GM18873 (cell line): ENCODE measurements around the gene GLT8D1.
A peak's percentile ranks its signal among the peaks of the same experiment; 100 is the strongest.
"Not testable (repeated sequence)": the region's sequence is repeated elsewhere in the genome, so short reads cannot be mapped to it uniquely, and the experiment has no call there.

ENCODE experiments used
- ATAC-seq: cut with Tn5 transposase; IDR thresholded peaks from one replicate; pipeline ENCODE4 v1.9.1; 2021; ENCODE audit warnings: mild to moderate bottlenecking, moderate library complexity, moderate number of reproducible peaks; ENCODE audit not compliant: unreplicated experiment, low FRiP score

Gene GLT8D1

DNA sequence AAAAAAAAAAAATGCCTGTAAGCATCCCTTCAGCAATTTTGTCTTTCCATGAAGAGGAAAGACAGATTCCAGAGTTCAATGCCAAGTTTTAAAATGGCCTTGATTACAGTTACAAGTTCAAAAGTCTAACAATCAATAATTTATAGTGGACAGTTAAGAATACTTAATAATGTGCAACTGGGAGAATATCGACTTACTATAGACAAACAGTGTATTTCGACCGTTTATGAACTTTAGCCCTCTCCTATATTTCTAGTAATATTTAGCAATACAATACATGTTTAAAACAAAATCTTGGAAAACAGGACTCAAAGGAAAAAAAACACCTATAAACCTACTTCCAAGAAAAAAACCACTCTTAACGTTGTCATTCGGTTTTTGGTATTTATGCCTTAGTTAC, 21.4 kb downstream of the GLT8D1 start:
- ATAC-seq: no peak

- no peak for ATAC-seq
These were observed 22.0 kb downstream of the GLT8D1 start for GRCh38 chr3:52683611-52684010.

DNA sequence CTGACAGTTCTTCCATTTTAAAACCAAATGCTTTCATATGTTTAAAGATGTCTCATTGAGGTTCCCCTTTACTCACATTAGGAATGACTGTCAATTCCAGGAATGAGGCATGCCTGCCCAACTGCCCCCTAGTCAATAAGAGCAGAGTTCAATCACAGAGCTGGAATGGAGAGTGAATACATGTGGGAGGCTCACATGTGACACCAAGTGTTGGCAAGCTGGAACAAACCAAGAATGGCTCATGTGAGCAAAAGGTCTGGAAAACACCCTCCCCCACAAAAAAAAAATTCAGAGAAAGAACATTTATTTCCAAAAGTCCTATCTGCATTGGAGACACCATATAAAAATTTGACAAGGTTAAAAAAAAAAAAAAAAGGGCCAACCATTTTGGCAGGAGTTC, 23.6 kb downstream of the GLT8D1 start:
- no peak for ATAC-seq

- no peak for ATAC-seq
These were observed 24.0 kb downstream of the GLT8D1 start for GRCh38 chr3:52681596-52681995.

DNA sequence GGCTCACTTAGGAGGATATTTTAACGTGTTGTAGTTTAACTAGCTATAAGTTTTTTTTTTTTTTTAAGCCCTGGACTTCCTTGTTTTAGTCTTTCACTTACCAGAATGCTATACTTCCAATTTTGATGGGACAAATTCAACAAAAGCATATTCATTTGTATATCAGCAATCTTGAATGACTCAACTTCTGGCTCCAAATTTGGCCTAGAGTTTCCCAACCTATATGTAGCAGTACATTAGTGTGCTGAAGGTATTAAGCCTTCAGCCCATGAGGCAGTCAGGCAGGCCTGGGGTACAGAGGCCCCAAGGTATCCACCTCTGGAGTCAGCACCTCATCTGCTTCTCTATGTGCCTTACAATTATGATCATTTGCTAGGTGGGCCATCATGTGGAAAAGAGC, 25.8 kb downstream of the GLT8D1 start:
- ATAC-seq: no peak

GRCh38 chr3:52679199-52679538, 26.4 kb downstream of the GLT8D1 start:
- ATAC-seq: no peak

GRCh38 chr3:52678265-52679198, 27.1 kb downstream of the GLT8D1 start:
- ATAC-seq: no peak

GRCh38 chr3:52676201-52676600, 29.4 kb downstream of the GLT8D1 start:
- not testable (repeated sequence) for ATAC-seq

DNA sequence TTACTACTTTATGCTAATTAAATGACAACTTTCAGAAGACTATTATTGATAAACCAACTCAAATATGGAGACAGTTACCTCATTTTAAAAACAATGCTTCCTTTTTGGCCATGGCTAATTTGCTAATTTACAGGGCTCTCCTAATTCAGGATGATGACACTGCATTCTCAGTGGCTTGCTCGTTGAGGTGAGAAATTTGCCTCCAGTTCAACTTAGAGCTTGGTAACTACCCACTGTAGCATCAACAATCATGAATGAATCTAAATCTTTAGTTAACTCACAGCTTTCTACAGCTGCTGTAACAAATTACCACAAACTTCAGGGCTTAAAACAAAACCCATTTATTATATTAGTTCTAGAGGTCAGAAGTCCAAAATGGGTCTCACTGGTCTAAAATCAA, 33.9 kb downstream of the GLT8D1 start:
- no peak for ATAC-seq

- peak; percentile 67 for ATAC-seq
These were observed 34.7 kb downstream of the GLT8D1 start for GRCh38 chr3:52670621-52671521.

DNA sequence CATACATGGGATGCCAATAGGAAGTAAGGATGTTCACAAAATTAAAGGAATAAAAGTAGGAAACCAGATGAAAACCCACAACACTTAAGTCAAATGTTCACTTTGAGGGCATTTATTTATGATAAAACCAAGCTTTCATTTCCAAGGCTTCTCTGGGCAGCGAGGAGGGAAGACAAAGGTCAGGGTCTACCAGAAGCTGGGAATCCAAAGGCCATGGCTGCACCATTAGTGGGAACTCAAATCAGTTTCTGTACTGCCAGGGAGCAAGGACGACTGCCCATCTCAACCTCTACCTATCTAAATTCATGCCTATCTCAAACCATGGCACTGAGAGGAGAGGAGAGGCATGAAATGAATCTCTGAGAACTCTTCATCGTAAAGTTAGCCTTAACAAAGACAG, 42.5 kb downstream of the GLT8D1 start:
- ATAC-seq: no peak

GRCh38 chr3:52660046-52660445, 45.5 kb downstream of the GLT8D1 start:
- ATAC-seq: no peak

- no peak for ATAC-seq
These were observed 49.7 kb downstream of the GLT8D1 start for GRCh38 chr3:52655895-52656294.

DNA sequence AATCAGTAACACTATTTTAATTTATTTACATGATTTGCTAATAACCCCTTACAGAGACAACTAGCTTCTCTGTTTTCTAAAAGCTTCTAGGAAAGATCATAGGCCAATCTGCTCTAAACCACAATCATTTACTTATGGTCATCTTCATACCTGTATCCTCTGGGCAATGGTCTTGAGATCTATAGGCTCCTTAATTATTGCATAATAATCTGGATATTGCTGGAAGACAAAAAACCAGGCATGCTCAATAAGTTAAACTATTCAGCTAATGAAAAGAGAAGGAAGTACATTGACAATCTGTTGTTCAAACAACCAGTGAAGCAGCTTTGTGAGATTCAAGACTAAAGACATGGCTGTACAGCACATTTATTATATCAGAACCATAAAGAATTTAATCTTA, 54.0 kb downstream of the GLT8D1 start:
- no peak for ATAC-seq

- no peak for ATAC-seq
These were observed 55.2 kb downstream of the GLT8D1 start for GRCh38 chr3:52650439-52650838.

DNA sequence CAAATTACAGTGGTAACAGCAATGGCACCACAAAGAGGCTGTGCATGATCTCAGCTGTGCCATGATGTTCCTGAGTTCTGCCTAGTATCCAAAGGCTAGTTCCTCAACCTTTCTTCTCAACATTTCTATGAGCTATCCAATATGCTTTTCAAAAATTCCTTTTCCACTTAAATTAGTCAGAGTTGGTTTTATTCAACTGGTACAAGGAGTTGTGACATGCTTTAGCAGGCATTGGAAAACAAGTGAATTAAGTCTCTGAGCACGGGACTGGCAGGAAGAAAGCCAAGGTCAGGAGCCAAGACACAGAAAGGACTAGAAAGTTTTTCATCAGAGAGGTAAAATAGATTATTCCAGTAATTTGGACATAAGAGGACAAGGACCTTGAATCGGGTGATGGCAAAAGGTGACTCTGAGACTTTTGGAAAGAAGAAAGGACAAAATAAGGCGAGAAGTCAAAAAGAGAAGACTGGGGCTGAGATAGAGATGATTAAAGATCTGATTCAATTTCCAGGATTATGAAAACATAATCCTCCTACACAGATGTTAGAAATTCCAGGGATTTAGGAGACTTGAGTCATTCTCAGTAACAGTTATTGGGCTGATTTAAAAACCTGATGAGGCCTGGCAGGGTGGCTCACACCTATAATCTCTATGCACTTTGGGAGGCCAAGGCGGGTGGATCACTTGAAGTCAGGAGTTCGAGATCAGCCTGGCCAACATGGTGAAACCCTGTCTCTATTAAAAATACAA, 56.0 kb downstream of the GLT8D1 start:
- ATAC-seq: no peak

- ATAC-seq: no peak
These were observed 60.0 kb downstream of the GLT8D1 start for GRCh38 chr3:52645549-52645948.
